Neural progenitor cell (in vitro differentiated cells): ENCODE measurements around the gene CD81. TPM values are rescaled to one million over a fixed set of nuclear protein-coding genes. Genes with fewer than 3 reads are reported as not detected.

Source experiments
- DNase-seq: peaks from one replicate; pipeline ENCODE4 v3.0.0-alpha.2; 2016; ENCODE audit warnings: low spot score
- H2AFZ ChIP-seq: fragments of 200-600 bp; sonication (generic); replicated peaks from 2 replicates; pipeline ENCODE4 v1.6.1; 2016; ENCODE audit warnings: antibody characterized with exemption
- H3F3A ChIP-seq: fragments of 200-600 bp; sonication (generic); 2 replicates; pipeline ENCODE4 v1.6.1; 2016; ENCODE audit warnings: antibody characterized with exemption, low read depth
- H3K27ac ChIP-seq: fragments of 200-600 bp; sonication (generic); 2 replicates; pipeline ENCODE4 v1.5.1; 2016; ENCODE audit warnings: mild to moderate bottlenecking
- H3K27me3 ChIP-seq: fragments of 200-600 bp; sonication (generic); 2 replicates; pipeline ENCODE4 v1.6.1; 2016; ENCODE audit warnings: mild to moderate bottlenecking, moderate library complexity
- H3K36me3 ChIP-seq: fragments of 200-600 bp; sonication (generic); 2 replicates; pipeline ENCODE4 v1.5.1; 2016
- H3K4me1 ChIP-seq: fragments of 200-600 bp; sonication (generic); 2 replicates; pipeline ENCODE4 v1.6.1; 2016; ENCODE audit warnings: mixed run types
- H3K4me2 ChIP-seq: fragments of 200-600 bp; sonication (generic); 2 replicates; pipeline ENCODE4 v1.6.1; 2016
- H3K4me3 ChIP-seq: fragments of 200-600 bp; sonication (generic); 2 replicates; pipeline ENCODE4 v1.5.1; 2016
- H3K79me2 ChIP-seq: fragments of 200-600 bp; sonication (generic); 2 replicates; pipeline ENCODE4 v1.6.1; 2016; ENCODE audit warnings: low read depth
- H3K9ac ChIP-seq: fragments of 200-600 bp; sonication (generic); 2 replicates; pipeline ENCODE4 v1.6.1; 2016
- H3K9me3 ChIP-seq: fragments of 200-600 bp; sonication (generic); 2 replicates; pipeline ENCODE4 v1.5.1; 2016; ENCODE audit warnings: low read depth
- H4K20me1 ChIP-seq: fragments of 200-600 bp; sonication (generic); 2 replicates; pipeline ENCODE4 v1.6.1; 2016; ENCODE audit warnings: low read depth
- H3K27ac Mint-ChIP-seq: 3 replicates; pipeline ENCODE4 v1.8.0; 2021; ENCODE audit warnings: mixed read lengths
- H3K27me3 Mint-ChIP-seq: 2 replicates; pipeline ENCODE4 v1.8.0; 2022; ENCODE audit warnings: low read depth, mild to moderate bottlenecking, inconsistent platforms, moderate library complexity, mixed read lengths; ENCODE audit not compliant: insufficient read depth
- H3K36me3 Mint-ChIP-seq: 3 replicates; pipeline ENCODE4 v1.8.0; 2021; ENCODE audit warnings: mixed read lengths
- H3K4me1 Mint-ChIP-seq: 3 replicates; pipeline ENCODE4 v1.8.0; 2021; ENCODE audit warnings: mixed read lengths
- H3K4me3 Mint-ChIP-seq: 3 replicates; pipeline ENCODE4 v1.8.0; 2021; ENCODE audit warnings: mild to moderate bottlenecking, moderate library complexity, mixed read lengths
- H3K9me3 Mint-ChIP-seq: 3 replicates; pipeline ENCODE4 v1.8.0; 2020; ENCODE audit warnings: mixed read lengths
- CTCF ChIP-seq: fragments of 200-600 bp; sonication (generic); IDR thresholded peaks from 2 replicates; pipeline ENCODE4 v1.5.1; 2017; ENCODE audit warnings: antibody characterized with exemption, mild to moderate bottlenecking
- EZH2 ChIP-seq: fragments of 200-600 bp; sonication (generic); IDR thresholded peaks from 2 replicates; pipeline ENCODE4 v1.6.1; 2017; ENCODE audit warnings: antibody characterized with exemption, mild to moderate bottlenecking, moderate library complexity
- EZH2phosphoT487 ChIP-seq: fragments of 200-600 bp; sonication (generic); IDR thresholded peaks from 2 replicates; pipeline ENCODE4 v1.6.1; 2017; ENCODE audit warnings: antibody characterized with exemption
- total RNA-seq: library from RNA; depleted of rRNA; stranded (reverse); fragments of >200 nt; gene quantifications from 2 replicates; pipeline ENCODE4 v1.2.3, GENCODE V29; 2015; ENCODE audit warnings: low replicate concordance

The CD81 gene
- total RNA-seq, 1 donor from 2014 or later = 87.6 TPM

- no peak overlapping the region for H3K9ac ChIP-seq
- H3K27ac Mint-ChIP-seq = no peak overlapping the region
- DNase-seq = no peak
These were observed 48.4 kb downstream of the CD81 start for GRCh38 chr11:2425506-2425905.

GRCh38 chr11:2426221-2426620, 49.1 kb downstream of the CD81 start:
- H3K4me3 ChIP-seq = no peak overlapping the region
- H3K27ac ChIP-seq = no peak overlapping the region
- no peak for DNase-seq
- H3K4me2 ChIP-seq = no peak overlapping the region
- no peaks in the 10 kb centered on the region for H3F3A ChIP-seq
- Mint-ChIP-seq H3K36me3 (no peaks in the 10 kb centered on the region), H3K27me3 (peaks cover 5% of the 10 kb centered on the region), H3K4me3 (no peak overlapping the region), H3K27ac (no peak overlapping the region), H3K4me1 (no peaks in the 10 kb centered on the region), H3K9me3 (no peaks in the 10 kb centered on the region)
- no peak overlapping the region for H3K9ac ChIP-seq
- no peaks in the 10 kb centered on the region for H4K20me1 ChIP-seq
- no peaks in the 10 kb centered on the region for H3K4me1 ChIP-seq
- H3K79me2 ChIP-seq = no peaks in the 10 kb centered on the region
- no peaks in the 10 kb centered on the region for H3K9me3 ChIP-seq
- no peak overlapping the region for H2AFZ ChIP-seq
- no peaks in the 10 kb centered on the region for H3K36me3 ChIP-seq
- TF ChIP-seq CTCF = no peak
- no peak for TF ChIP-seq EZH2phosphoT487
- no peak for TF ChIP-seq EZH2
- no peaks in the 10 kb centered on the region for H3K27me3 ChIP-seq

More at GRCh38 chr11:2425506-2425905, 48.4 kb downstream of the CD81 start:
- H3K27me3 ChIP-seq = no peaks in the 10 kb centered on the region
- no peaks in the 10 kb centered on the region for H3K4me1 Mint-ChIP-seq
- peaks cover 5% of the 10 kb centered on the region for H3K27me3 Mint-ChIP-seq
- H4K20me1 ChIP-seq = no peaks in the 10 kb centered on the region
- no peaks in the 10 kb centered on the region for H3F3A ChIP-seq
- no peaks in the 10 kb centered on the region for H3K9me3 Mint-ChIP-seq
- no peak overlapping the region for H3K4me3 Mint-ChIP-seq
- no peak for TF ChIP-seq EZH2
- no peak for TF ChIP-seq EZH2phosphoT487
- no peak for TF ChIP-seq CTCF
- no peaks in the 10 kb centered on the region for H3K36me3 ChIP-seq
- no peaks in the 10 kb centered on the region for H3K9me3 ChIP-seq
- no peak overlapping the region for H2AFZ ChIP-seq
- no peaks in the 10 kb centered on the region for H3K4me1 ChIP-seq
- H3K4me3 ChIP-seq = no peak overlapping the region
- no peaks in the 10 kb centered on the region for H3K79me2 ChIP-seq
- H3K27ac ChIP-seq = no peak overlapping the region
- H3K36me3 Mint-ChIP-seq = no peaks in the 10 kb centered on the region
- H3K4me2 ChIP-seq = no peak overlapping the region

- Histone ChIP-seq H3K4me3 (no peak overlapping the region), H3K9me3 (no peaks in the 10 kb centered on the region), H3K4me1 (no peaks in the 10 kb centered on the region), H3K4me2 (no peak overlapping the region), H3K27me3 (no peaks in the 10 kb centered on the region), H4K20me1 (no peaks in the 10 kb centered on the region), H3K79me2 (no peaks in the 10 kb centered on the region), H2AFZ (no peak overlapping the region), H3K27ac (no peak overlapping the region), H3K36me3 (no peaks in the 10 kb centered on the region), H3F3A (no peaks in the 10 kb centered on the region), H3K9ac (no peak overlapping the region)
- no peaks in the 10 kb centered on the region for H3K4me1 Mint-ChIP-seq
- H3K27me3 Mint-ChIP-seq = peaks cover 5% of the 10 kb centered on the region
- H3K36me3 Mint-ChIP-seq = no peaks in the 10 kb centered on the region
- H3K27ac Mint-ChIP-seq = no peak overlapping the region
- TF ChIP-seq EZH2 (no peak), CTCF (no peak), EZH2phosphoT487 (no peak)
- no peaks in the 10 kb centered on the region for H3K9me3 Mint-ChIP-seq
- no peak for DNase-seq
- H3K4me3 Mint-ChIP-seq = no peak overlapping the region
These were observed 49.9 kb downstream of the CD81 start for GRCh38 chr11:2426826-2427521.
